Lung (tissue), 12 donors: ENCODE data around the gene SKIL. TPM values are rescaled to one million over a fixed set of nuclear protein-coding genes. Genes with fewer than 3 reads are reported as not detected.

Experiments used
- ATAC-seq: fragments of 200-7000 bp; cut with Tn5 transposase; one replicate; pipeline ENCODE4 v1.9.1; 2020; ENCODE audit warnings: moderate number of reproducible peaks; ENCODE audit not compliant: insufficient read depth, low FRiP score
- DNase-seq, 3 donors: peaks; one replicate each; pipeline ENCODE4 v3.0.0-alpha.2; 2013 to 2017
- H3K27ac ChIP-seq, 2 donors: one replicate each; pipeline ENCODE4 v1.5.1; 2013; ENCODE audit warnings: mild to moderate bottlenecking in 2 of 2, moderate library complexity in 2 of 2, control low read depth in 1 of 2, inconsistent platforms in 1 of 2, low read depth in 1 of 2, low read length in 1 of 2
- H3K27me3 ChIP-seq, 3 donors: one replicate each; pipeline ENCODE4 v1.5.1; 2013; ENCODE audit warnings: low read length in 2 of 3; ENCODE audit not compliant: control insufficient read depth in 3 of 3, insufficient read depth in 3 of 3
- H3K36me3 ChIP-seq, 4 donors: one replicate each; pipeline ENCODE4 v1.5.1; 2013; ENCODE audit warnings: low read length in 4 of 4, mild to moderate bottlenecking in 1 of 4, moderate library complexity in 1 of 4; ENCODE audit not compliant: control insufficient read depth in 4 of 4, insufficient read depth in 4 of 4
- H3K4me1 ChIP-seq, 5 donors: one replicate each; pipeline ENCODE4 v1.5.1; 2013; ENCODE audit warnings: low read length in 5 of 5, mild to moderate bottlenecking in 2 of 5, moderate library complexity in 1 of 5; ENCODE audit not compliant: control insufficient read depth in 5 of 5, insufficient read depth in 5 of 5
- H3K4me3 ChIP-seq: one replicate; pipeline ENCODE4 v1.5.1; 2013; ENCODE audit warnings: mild to moderate bottlenecking, control low read depth, moderate library complexity
- H3K9ac ChIP-seq, 2 donors: one replicate each; pipeline ENCODE4 v1.5.1; 2013; ENCODE audit warnings: low read length in 2 of 2, control low read depth in 1 of 2; ENCODE audit not compliant: insufficient read depth in 1 of 2
- H3K9me3 ChIP-seq, 4 donors: one replicate each; pipeline ENCODE4 v1.5.1; 2013; ENCODE audit warnings: low read length in 3 of 4, mild to moderate bottlenecking in 1 of 4, moderate library complexity in 1 of 4; ENCODE audit not compliant: control insufficient read depth in 4 of 4, insufficient read depth in 3 of 4
- WGBS, 2 donors: extraction: QIAGEN DNeasy Blood & Tissue Kit; methylation state at CpG; one replicate each; pipeline ENCODE4 v1.1.7; 2013; 5-methylcytosine and 5-hydroxymethylcytosine counted together
- polyA plus RNA-seq, 2 donors: library from polyadenylated mRNA; stranded (reverse); fragments of 200-250 nt; gene quantifications; one replicate each; pipeline ENCODE4 v1.2.1, GENCODE V29; 2013
- total RNA-seq, 2 donors: library from RNA; depleted of rRNA in 1 of 2; stranded (reverse); fragments of >200 nt in 1 of 2; gene quantifications; one replicate each; pipeline ENCODE4 v1.2.1, GENCODE V29; 2014 to 2021
- TF ChIP-seq, protein P1 (sequence below): IDR thresholded peaks from 2 replicates; pipeline ENCODE4 v1.5.1; 2012; ENCODE audit warnings: mild to moderate bottlenecking; ENCODE audit errors: control extremely low read depth, extremely low read depth
- donor health status: control.
- donor health status: control.
- donor health status: Bipolar disorder and iron deficiency.
- donor health status: healthy.
- donor health status: DM: yes; HTN: yes; CAD: no.

Gene SKIL
- total and polyA plus RNA-seq, 4 donors = 16.5 to 110 (median 38.5) TPM

DNA sequence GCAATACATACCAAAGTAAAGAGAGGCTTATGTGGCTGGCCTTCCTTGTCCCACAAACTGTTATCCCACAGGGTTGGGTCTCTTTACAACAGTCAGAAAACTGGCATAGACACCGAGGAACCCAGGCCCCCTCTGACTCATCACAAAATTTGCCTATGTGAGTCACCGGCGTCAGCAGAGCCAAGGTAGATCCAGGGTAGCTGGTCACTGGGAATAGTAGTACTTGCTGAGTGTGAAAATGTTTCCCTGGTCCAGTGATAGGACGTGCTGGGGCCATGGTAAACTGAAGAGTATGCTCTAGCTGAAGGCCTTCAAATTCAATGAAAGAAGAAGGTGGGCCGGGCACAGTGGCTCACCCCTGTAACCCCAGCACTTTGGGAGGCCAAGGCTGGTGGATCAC, 27.1 kb upstream of the SKIL start:
- ATAC-seq (peak; percentile 78), DNase-seq (no peak)
- H3K9ac ChIP-seq = no peak overlapping the region
- H3K4me1 ChIP-seq = peaks cover 0 to 4% (median 0%) of the 10 kb centered on the region in 5 donors
- H3K27me3 ChIP-seq = no peaks in the 10 kb centered on the region
- H3K9me3 ChIP-seq = peaks cover 0 to 8% (median 0%) of the 10 kb centered on the region in 4 donors
- TF ChIP-seq, protein P1, sequence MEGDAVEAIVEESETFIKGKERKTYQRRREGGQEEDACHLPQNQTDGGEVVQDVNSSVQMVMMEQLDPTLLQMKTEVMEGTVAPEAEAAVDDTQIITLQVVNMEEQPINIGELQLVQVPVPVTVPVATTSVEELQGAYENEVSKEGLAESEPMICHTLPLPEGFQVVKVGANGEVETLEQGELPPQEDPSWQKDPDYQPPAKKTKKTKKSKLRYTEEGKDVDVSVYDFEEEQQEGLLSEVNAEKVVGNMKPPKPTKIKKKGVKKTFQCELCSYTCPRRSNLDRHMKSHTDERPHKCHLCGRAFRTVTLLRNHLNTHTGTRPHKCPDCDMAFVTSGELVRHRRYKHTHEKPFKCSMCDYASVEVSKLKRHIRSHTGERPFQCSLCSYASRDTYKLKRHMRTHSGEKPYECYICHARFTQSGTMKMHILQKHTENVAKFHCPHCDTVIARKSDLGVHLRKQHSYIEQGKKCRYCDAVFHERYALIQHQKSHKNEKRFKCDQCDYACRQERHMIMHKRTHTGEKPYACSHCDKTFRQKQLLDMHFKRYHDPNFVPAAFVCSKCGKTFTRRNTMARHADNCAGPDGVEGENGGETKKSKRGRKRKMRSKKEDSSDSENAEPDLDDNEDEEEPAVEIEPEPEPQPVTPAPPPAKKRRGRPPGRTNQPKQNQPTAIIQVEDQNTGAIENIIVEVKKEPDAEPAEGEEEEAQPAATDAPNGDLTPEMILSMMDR = no peak
- WGBS, 2 donors = 73 to 86% methylated on average over 5 of the region's 5 CpGs
- no peak overlapping the region for H3K4me3 ChIP-seq
- no peak overlapping the region for H3K27ac ChIP-seq
- no peaks in the 10 kb centered on the region for H3K36me3 ChIP-seq

DNA sequence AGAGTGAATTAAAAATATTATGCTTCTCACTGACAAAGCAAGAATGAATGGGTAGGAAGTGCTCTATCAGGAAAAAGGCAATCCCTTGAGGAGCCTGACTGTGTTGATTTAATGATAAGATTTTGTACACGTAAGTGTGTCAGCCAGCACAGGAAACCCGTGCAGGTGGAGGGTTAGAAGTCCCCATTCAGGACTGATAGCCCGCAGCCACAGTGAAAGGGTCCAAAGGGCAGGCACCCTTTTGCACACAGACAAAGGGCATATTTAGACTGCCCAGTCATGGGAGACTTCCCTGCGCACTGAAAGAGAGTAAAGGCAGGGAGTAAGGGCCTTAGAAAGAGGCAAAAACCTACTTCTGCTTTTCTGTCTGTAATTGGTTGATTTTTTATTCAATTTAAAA, 26.4 kb upstream of the SKIL start:
- no peak overlapping the region for H3K27ac ChIP-seq
- H3K4me1 ChIP-seq = peaks cover 0 to 4% (median 0%) of the 10 kb centered on the region in 5 donors
- DNase-seq (peak; percentile 29 to 55 (median 33)), ATAC-seq (peak; percentile 8)
- no peak overlapping the region for H3K9ac ChIP-seq
- no peaks in the 10 kb centered on the region for H3K36me3 ChIP-seq
- no peaks in the 10 kb centered on the region for H3K27me3 ChIP-seq
- WGBS, 2 donors = 27 to 39% methylated on average over 4 of the region's 4 CpGs
- TF ChIP-seq, protein P1 = no peak
- no peak overlapping the region for H3K4me3 ChIP-seq
- peaks cover 0 to 8% (median 0%) of the 10 kb centered on the region in 4 donors for H3K9me3 ChIP-seq

DNA sequence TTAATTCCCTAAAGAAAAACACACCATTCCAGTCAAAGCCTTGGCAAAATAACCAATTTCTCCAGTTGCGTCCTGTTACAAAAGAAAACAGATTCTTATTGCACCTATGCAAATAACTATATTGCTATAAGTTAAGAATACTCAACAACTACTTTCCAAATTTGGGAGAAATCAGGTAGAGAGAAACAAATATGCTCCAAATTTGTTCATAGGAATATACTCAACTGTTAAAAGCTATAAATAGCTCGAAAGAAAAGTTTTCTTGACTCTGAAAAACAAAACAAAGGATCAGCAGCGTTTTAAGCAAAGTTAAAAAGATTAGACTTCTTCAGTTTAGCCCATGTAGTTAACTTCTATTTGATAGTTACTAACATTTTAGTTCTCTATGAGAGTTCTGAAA, 20.1 kb upstream of the SKIL start:
- TF ChIP-seq, protein P1 = no peak
- peaks cover 0 to 1% (median 0%) of the 10 kb centered on the region in 4 donors for H3K9me3 ChIP-seq
- no peaks in the 10 kb centered on the region for H3K4me1 ChIP-seq
- WGBS, 2 donors = 91 to 92% methylated on average over 3 of the region's 3 CpGs
- no peaks in the 10 kb centered on the region for H3K27me3 ChIP-seq
- H3K27ac ChIP-seq = no peak overlapping the region
- no peak overlapping the region for H3K9ac ChIP-seq
- H3K36me3 ChIP-seq = no peaks in the 10 kb centered on the region
- no peak overlapping the region for H3K4me3 ChIP-seq
- no peak for DNase-seq
- no peak for ATAC-seq
